ENCODE measurements around the gene GPC2. TPM values are rescaled to one million over a fixed set of nuclear protein-coding genes. Genes with fewer than 3 reads are reported as not detected.

GPC2 gene
- total and polyA plus RNA-seq, 9 donors, result 0.25 to 5.6 (median 3.1) TPM

DNA sequence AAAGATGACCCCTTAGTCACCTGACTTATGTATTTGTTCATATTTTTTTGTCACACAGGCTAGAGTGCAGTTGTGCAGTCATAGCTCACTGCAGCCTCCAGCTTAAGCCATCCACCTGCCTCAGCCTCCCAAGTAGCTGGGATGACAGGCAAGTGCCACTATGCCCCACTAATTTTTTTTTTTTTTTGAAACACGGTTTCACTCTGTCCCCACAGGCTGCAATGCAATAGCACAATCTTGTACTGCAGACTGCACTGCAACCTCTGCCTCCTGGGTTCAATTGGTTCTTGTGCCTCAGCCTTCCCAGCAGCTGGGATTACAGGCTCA is 48.6 kb downstream of the GPC2 start:
- Histone ChIP-seq H3K4me1 (ENCODE audit: insufficient read depth) (peaks cover 3% of the 10 kb centered on the region), H3K36me3 (no peaks in the 10 kb centered on the region), H3K4me3 (no peak overlapping the region), H3K27ac (peak overlapping the region; percentile 89 to 95), H3K27me3 (no peaks in the 10 kb centered on the region), H3K9me3 (no peaks in the 10 kb centered on the region)
- intact Hi-C loops (cut with DNase I), result no loop called here
- no peak for DNase-seq
- TF ChIP-seq POLR2A (IDR thresholded peaks at IDR 0.05), result no peak
- 46 to 67% (median 63%) methylated on average over 1 of the region's 1 CpG for WGBS, 3 donors

DNA sequence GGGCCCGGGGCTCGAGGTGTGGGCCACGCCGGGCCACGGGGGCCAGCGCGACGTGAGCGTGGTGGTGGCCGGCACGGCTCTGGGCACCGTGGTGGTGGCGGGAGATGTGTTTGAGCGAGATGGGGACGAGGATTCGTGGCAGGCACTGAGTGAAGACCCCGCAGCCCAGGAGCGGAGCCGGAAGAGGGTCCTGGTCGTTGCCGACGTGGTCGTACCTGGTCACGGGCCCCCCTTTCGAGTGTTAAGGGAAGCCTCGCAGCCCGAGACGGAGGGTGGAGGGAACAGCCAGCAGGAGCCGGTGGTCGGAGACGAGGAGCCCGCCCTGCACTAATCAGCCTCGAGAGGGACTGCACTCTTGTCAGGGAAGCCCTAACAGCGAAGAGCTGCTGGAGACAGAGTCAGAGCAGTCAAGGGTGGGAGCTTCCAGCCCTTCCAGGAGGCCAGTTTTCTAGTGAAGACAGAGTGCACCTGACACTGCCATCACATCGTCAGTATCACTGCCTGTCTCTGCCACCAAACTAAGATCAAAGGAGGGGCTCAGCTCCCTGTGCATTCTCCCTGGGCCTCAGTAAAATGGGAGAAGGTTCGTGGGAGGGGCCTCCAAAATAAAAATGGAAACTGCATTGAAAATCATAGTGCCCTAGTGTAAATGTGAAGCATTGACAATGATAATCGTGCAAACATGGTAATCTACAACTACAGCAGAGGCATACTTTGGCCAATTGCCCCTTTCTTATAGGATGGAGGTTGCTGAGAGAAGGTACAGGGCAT is 49.1 kb downstream of the GPC2 start:
- no peaks in the 10 kb centered on the region for H3K9me3 ChIP-seq
- intact Hi-C loops (cut with DNase I), result no loop called here
- H3K36me3 ChIP-seq, result no peaks in the 10 kb centered on the region
- no peaks in the 10 kb centered on the region for H3K27me3 ChIP-seq
- peak overlapping the region; percentile 61 for H3K4me3 ChIP-seq
- H3K27ac ChIP-seq, result peak overlapping the region; percentile 89 to 95
- 2 to 3% (median 2%) methylated on average over 27 to 37 of the region's 37 CpGs for WGBS, 3 donors
- peak in 2 of 5 donors; percentile 54 to 57 for DNase-seq
- H3K4me1 ChIP-seq (ENCODE audit: insufficient read depth), result peaks cover 3% of the 10 kb centered on the region
- TF ChIP-seq, protein P1, sequence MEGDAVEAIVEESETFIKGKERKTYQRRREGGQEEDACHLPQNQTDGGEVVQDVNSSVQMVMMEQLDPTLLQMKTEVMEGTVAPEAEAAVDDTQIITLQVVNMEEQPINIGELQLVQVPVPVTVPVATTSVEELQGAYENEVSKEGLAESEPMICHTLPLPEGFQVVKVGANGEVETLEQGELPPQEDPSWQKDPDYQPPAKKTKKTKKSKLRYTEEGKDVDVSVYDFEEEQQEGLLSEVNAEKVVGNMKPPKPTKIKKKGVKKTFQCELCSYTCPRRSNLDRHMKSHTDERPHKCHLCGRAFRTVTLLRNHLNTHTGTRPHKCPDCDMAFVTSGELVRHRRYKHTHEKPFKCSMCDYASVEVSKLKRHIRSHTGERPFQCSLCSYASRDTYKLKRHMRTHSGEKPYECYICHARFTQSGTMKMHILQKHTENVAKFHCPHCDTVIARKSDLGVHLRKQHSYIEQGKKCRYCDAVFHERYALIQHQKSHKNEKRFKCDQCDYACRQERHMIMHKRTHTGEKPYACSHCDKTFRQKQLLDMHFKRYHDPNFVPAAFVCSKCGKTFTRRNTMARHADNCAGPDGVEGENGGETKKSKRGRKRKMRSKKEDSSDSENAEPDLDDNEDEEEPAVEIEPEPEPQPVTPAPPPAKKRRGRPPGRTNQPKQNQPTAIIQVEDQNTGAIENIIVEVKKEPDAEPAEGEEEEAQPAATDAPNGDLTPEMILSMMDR (IDR thresholded peaks at IDR 0.05), result no peak
- TF ChIP-seq EP300 (IDR thresholded peaks at IDR 0.05) (no peak), POLR2A (IDR thresholded peaks at IDR 0.05) (no peak)

DNA sequence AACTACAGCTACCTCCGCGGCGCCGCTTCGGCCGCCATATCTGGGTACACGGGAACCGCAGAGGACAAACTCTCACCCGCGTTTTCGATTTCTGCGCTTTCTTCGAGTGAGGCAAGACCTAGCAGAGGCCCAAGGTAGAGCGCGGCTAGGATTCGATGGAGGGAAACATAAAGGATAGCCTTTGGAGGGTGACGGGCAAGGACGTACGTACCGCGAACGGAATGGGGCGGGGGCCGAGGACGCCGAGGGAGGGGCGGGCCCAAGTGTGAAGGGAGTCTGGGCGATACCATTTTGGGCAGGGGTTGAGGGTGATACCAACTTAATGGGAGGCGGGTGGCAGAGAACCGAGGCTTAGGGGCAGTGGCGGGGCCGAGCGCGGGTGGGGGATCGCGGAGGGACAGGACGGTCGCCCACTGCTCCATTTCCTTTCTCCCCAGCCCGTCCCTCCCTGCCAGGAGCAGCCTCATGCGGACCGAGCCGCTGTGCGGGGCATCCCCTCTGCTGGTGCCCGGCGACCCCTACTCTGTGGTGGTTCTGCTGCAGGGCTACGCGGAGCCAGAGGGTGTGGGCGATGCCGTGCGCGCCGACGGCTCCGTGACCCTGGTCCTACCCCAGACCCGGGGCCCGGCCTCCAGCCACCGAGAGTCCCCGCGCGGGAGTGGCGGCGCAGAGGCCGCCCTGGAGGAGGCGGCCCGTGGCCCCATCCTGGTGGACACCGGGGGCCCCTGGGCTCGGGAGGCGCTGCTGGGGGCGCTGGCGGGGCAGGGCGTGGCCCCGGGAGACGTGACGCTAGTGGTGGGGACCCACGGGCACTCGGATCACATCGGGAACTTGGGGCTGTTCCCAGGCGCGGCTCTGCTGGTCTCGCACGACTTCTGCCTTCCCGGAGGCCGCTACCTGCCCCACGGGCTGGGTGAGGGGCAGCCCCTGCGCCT is 50.0 kb downstream of the GPC2 start, which contains the start of gene MBLAC1:
Gene MBLAC1, plus strand, starts transcription at position 37 of the 935 bp plus-strand sequence. Its CDS starts 429 bp downstream, at position 466.
- Histone ChIP-seq H3K4me1 (ENCODE audit: insufficient read depth) (peaks cover 3% of the 10 kb centered on the region), H3K27ac (peak within 1 kb of the TSS; percentile 89 to 95), H3K36me3 (no peaks in the 10 kb centered on the region), H3K9me3 (no peaks in the 10 kb centered on the region), H3K27me3 (no peaks in the 10 kb centered on the region), H3K4me3 (peak within 1 kb of the TSS; percentile 61)
- TF ChIP-seq, protein P1 (IDR thresholded peaks at IDR 0.05), result peak in 1 of 3 donors; percentile 19
- no peak for TF ChIP-seq POLR2A (IDR thresholded peaks at IDR 0.05)
- WGBS, 3 donors, result 0 to 1% (median 1%) methylated on average over 55 to 85 of the region's 85 CpGs
- peak; percentile 88 to 92 (median 90) for DNase-seq
- intact Hi-C loops (cut with DNase I), result no loop called here

DNA sequence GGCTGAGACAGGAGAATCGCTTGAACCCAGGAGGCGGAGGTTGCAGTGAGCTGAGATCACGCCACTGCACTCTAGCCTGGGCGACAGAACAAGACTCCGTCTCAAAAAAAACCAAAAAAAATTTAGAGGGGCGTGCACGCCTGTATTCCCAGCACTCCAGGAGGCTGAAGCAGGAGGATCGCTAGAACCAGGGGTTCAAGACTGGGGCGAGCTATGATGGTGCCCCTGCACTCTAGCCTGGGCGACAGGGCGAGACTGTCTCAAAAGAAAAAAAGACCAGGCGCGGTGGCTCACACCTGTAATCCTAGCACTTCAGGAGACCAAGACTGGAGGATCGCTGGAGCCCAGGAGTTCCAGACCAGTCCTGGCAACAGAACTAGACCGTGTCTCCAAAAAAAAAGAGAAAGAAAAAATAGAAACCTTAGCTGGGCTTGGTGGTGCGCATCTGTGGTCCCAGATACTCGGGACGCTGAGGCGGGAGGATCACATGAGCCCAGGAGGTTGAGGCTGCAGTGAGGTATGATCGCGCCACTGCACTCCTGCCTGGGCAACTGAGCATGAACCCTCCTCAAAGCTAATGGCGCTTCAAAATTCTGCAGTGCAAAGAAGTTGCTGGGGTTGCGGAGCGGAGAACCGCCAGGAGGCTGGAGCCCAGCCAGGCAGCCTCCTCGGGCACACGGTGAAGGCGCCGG is 50.8 kb downstream of the GPC2 start:
- no peaks in the 10 kb centered on the region for H3K9me3 ChIP-seq
- no peaks in the 10 kb centered on the region for H3K36me3 ChIP-seq
- H3K27me3 ChIP-seq, result no peaks in the 10 kb centered on the region
- TF ChIP-seq, protein P1 (IDR thresholded peaks at IDR 0.05), result peak in 1 of 3 donors; percentile 20
- TF ChIP-seq EP300 (IDR thresholded peaks at IDR 0.05) (no peak), POLR2A (IDR thresholded peaks at IDR 0.05) (no peak)
- H3K27ac ChIP-seq, result peak overlapping the region; percentile 89 to 95
- peaks cover 3% of the 10 kb centered on the region for H3K4me1 ChIP-seq (ENCODE audit: insufficient read depth)
- peak overlapping the region; percentile 61 for H3K4me3 ChIP-seq
- DNase-seq, result no peak
- 11 to 14% (median 13%) methylated on average over 29 of the region's 29 CpGs for WGBS, 3 donors
- intact Hi-C loops (cut with DNase I), result no loop called here
